GM12878 (cell line): Measurements from ENCODE around the gene C16orf96. TPM values are rescaled to one million over a fixed set of nuclear protein-coding genes. Genes with fewer than 3 reads are reported as not detected.

ENCODE experiments used
- ATAC-seq: fragments of 200-7000 bp; cut with Tn5 transposase; 3 replicates; pipeline ENCODE4 v1.9.1; 2020; ENCODE audit warnings: mild to moderate bottlenecking, moderate library complexity
- BruUV-seq: library from RNA; stranded (reverse); fragments of 400-500 nt; replicated peaks from 2 replicates; lab custom pipeline; 2021; lab: Mats Ljungman, UMichigan
- CTCF ChIA-PET: fragments of 300-600 bp; sonication (Branson Sonifier 250); formaldehyde crosslinking; extraction: SDS; loops from one replicate; lab custom pipeline; 2021; ENCODE audit warnings: inconsistent platforms; lab: Yijun Ruan, JAX
- POLR2A ChIA-PET: fragments of 350-600 bp; formaldehyde crosslinking; extraction: SDS; loops from one replicate; lab custom pipeline; 2021; ENCODE audit warnings: inconsistent platforms; lab: Charles Lee
- RAD21 ChIA-PET: fragments of 300-600 bp; sonication (Branson Sonifier 250); formaldehyde crosslinking; loops from one replicate; lab custom pipeline; 2023; ENCODE audit warnings: antibody characterized with exemption; ENCODE audit not compliant: unreplicated experiment; lab: Charles Lee
- SMC1A ChIA-PET: fragments of 300-600 bp; sonication (Branson Sonifier 250); formaldehyde crosslinking; loops from one replicate; lab custom pipeline; 2023; ENCODE audit not compliant: unreplicated experiment, uncharacterized antibody; lab: Charles Lee
- DNase-seq: peaks from one replicate; pipeline ENCODE4 v3.0.0-alpha.2; 2011; ENCODE audit warnings: low read depth, low spot score
- FAIRE-seq: peaks from 3 replicates; lab custom pipeline; 2011; peaks lifted over from hg19 to GRCh38; lab: Jason Lieb, UNC
- H2AFZ ChIP-seq: 2 replicates; pipeline ENCODE4 v1.6.0; 2011; ENCODE audit warnings: low read depth, low read length, control low read depth; ENCODE audit not compliant: control insufficient read depth
- H3K27ac ChIP-seq: 2 replicates; pipeline ENCODE4 v1.5.1; 2011; ENCODE audit warnings: control low read depth; ENCODE audit not compliant: control insufficient read depth, insufficient read depth
- H3K27me3 ChIP-seq, 2 experiments: replicated peaks in 1 of 2; 2 replicates each; pipeline versions ENCODE4 v1.6.0 to v1.6.1; 2011; ENCODE audit warnings: low read length in 1 of 2; ENCODE audit not compliant: control insufficient read depth in 2 of 2, insufficient read depth in 2 of 2
- H3K36me3 ChIP-seq, 2 experiments: 2 replicates each; pipeline ENCODE4 v1.5.1; 2011; ENCODE audit warnings: low read length in 1 of 2; ENCODE audit not compliant: control insufficient read depth in 2 of 2, insufficient read depth in 2 of 2
- H3K4me1 ChIP-seq: 2 replicates; pipeline ENCODE4 v1.6.1; 2011; ENCODE audit warnings: mild to moderate bottlenecking, low read length, moderate library complexity, mixed read lengths; ENCODE audit not compliant: control insufficient read depth, insufficient read depth
- H3K4me2 ChIP-seq: 2 replicates; pipeline ENCODE4 v1.6.0; 2011; ENCODE audit warnings: control low read depth; ENCODE audit not compliant: control insufficient read depth, insufficient read depth
- H3K4me3 ChIP-seq: fragments of 200-600 bp; sonication (generic); 2 replicates; pipeline ENCODE4 v1.5.1; 2016
- H3K79me2 ChIP-seq: 2 replicates; pipeline ENCODE4 v1.6.0; 2011; ENCODE audit warnings: low read length; ENCODE audit not compliant: control insufficient read depth, insufficient read depth
- H3K9ac ChIP-seq: 2 replicates; pipeline ENCODE4 v1.8.0; 2011; ENCODE audit warnings: low read length, control low read depth, mixed read lengths; ENCODE audit not compliant: control insufficient read depth, insufficient read depth
- H3K9me3 ChIP-seq: replicated peaks from 3 replicates; pipeline ENCODE4 v1.5.1; 2011; ENCODE audit warnings: mild to moderate bottlenecking, low read length; ENCODE audit not compliant: control insufficient read depth, insufficient read depth
- H4K20me1 ChIP-seq: 2 replicates; pipeline ENCODE4 v1.6.0; 2011; ENCODE audit not compliant: control insufficient read depth, insufficient read depth
- BMI1 ChIP-seq: fragments of 450-650 bp; IDR thresholded peaks from 2 replicates; pipeline ENCODE4 v1.6.1; 2016; ENCODE audit warnings: mild to moderate bottlenecking, moderate library complexity, borderline replicate concordance
- CBFB ChIP-seq: IDR thresholded peaks from 2 replicates; pipeline ENCODE4 v1.6.1; 2016; ENCODE audit warnings: antibody characterized with exemption, low read depth
- EZH2 ChIP-seq: IDR thresholded peaks from 2 replicates; pipeline ENCODE4 v1.6.1; 2012; ENCODE audit warnings: low read depth, mild to moderate bottlenecking, control low read depth, inconsistent platforms, low read length, borderline replicate concordance; ENCODE audit not compliant: control insufficient read depth
- FOS ChIP-seq: IDR thresholded peaks from 3 replicates; pipeline ENCODE4 v1.6.1; 2011; ENCODE audit warnings: borderline replicate concordance; ENCODE audit not compliant: insufficient read length; ENCODE audit errors: extremely low read depth
- JUNB ChIP-seq: IDR thresholded peaks from 2 replicates; pipeline ENCODE4 v1.6.1; 2016; ENCODE audit warnings: antibody characterized with exemption, mild to moderate bottlenecking
- MYC ChIP-seq: IDR thresholded peaks from 2 replicates; pipeline ENCODE4 v1.6.1; 2011; ENCODE audit warnings: mild to moderate bottlenecking, low read length, moderate library complexity, inconsistent platforms; ENCODE audit not compliant: insufficient read depth, insufficient replicate concordance, insufficient read length, severe bottlenecking
- NRF1 ChIP-seq: conservative IDR thresholded peaks from 2 replicates; pipeline ENCODE4 v1.6.1; 2011; ENCODE audit warnings: mild to moderate bottlenecking, low read depth, low read length, improper control_type of control experiment
- RAD21 ChIP-seq: IDR thresholded peaks from 2 replicates; pipeline ENCODE4 v1.6.1; 2011; ENCODE audit warnings: mild to moderate bottlenecking, low read depth, low read length, moderate library complexity; ENCODE audit not compliant: insufficient read depth
- RCOR1 ChIP-seq: conservative IDR thresholded peaks from 2 replicates; pipeline ENCODE4 v1.6.1; 2012; ENCODE audit warnings: low read depth, low read length, improper control_type of control experiment
- SP1 ChIP-seq: IDR thresholded peaks from one replicate; pipeline ENCODE4 v1.6.1; 2011; ENCODE audit warnings: low read depth, low read length
- TBL1XR1 ChIP-seq: IDR thresholded peaks from 2 replicates; pipeline ENCODE4 v1.6.1; 2012; ENCODE audit warnings: low read depth, low read length, improper control_type of control experiment
- ZNF274 ChIP-seq: IDR thresholded peaks from one replicate; pipeline ENCODE4 v1.8.0; 2011; ENCODE audit not compliant: insufficient read length, insufficient read depth
- WGBS: methylation state at CpG from one replicate; pipeline ENCODE4 v1.1.6; 2016; ENCODE audit warnings: low lambda C conversion rate; ENCODE audit not compliant: insufficient replicate concordance, insufficient coverage; ENCODE audit errors: missing lambda C conversion rate; 5-methylcytosine and 5-hydroxymethylcytosine counted together
- in situ Hi-C: fragments of 300-500 bp; cut with MboI; formaldehyde crosslinking; loops from 9 replicates; pipeline ENCODE4 v1.14.3; 2018; ENCODE audit warnings: mixed read lengths
- intact Hi-C: fragments of 100-400 bp; cut with micrococcal nuclease; formaldehyde crosslinking; loops from one replicate; pipeline ENCODE4 v1.14.2; 2022; ENCODE audit not compliant: unreplicated experiment
- polyA plus RNA-seq, 11 experiments: library from polyadenylated mRNA; depleted of rRNA in 4 of 11; unstranded in 6 of 11; stranded (reverse) in 5 of 11; fragments of >200 nt; fragmentation: Nextera tagmentation in 4 of 11; fragmentation: Illumina TruSeq in 1 of 11; extraction: Ambion mirVana in 4 of 11; extraction: Trizol in 1 of 11; gene quantifications; 1 replicate in 1 of 11; 2 replicates in 10 of 11; pipeline versions ENCODE4 v1.2.1 to v1.2.3, GENCODE V29; 2011 to 2016; ENCODE audit warnings: inconsistent platforms in 2 of 11, missing spikeins in 2 of 11, low read depth in 1 of 11
- total RNA-seq, 4 experiments: library from RNA; depleted of rRNA in 3 of 4; stranded (reverse); fragments of >200 nt in 3 of 4; fragmentation: Illumina TruSeq in 1 of 4; extraction: Trizol in 1 of 4; gene quantifications; 2 replicates each; pipeline versions ENCODE4 v1.2.1 to v1.2.3, GENCODE V29; 2013 to 2021
- TF ChIP-seq, protein P1 (sequence below): fragments of 450-650 bp; formaldehyde crosslinking; IDR thresholded peaks from 2 replicates; pipeline ENCODE4 v1.4.0; 2020; ENCODE audit warnings: mild to moderate bottlenecking, moderate library complexity
- TF ChIP-seq, protein P2 (sequence below): fragments of 450-650 bp; IDR thresholded peaks from 2 replicates; pipeline ENCODE4 v1.6.1; 2014; ENCODE audit warnings: mild to moderate bottlenecking

The C16orf96 gene
- total and polyA plus RNA-seq, 10 of the 15 experiments (the other 5 are each of a cell fraction or from before 2014, with no cell fraction given), result 0.01 to 0.08 (median 0.01) TPM; not detected in 7

DNA sequence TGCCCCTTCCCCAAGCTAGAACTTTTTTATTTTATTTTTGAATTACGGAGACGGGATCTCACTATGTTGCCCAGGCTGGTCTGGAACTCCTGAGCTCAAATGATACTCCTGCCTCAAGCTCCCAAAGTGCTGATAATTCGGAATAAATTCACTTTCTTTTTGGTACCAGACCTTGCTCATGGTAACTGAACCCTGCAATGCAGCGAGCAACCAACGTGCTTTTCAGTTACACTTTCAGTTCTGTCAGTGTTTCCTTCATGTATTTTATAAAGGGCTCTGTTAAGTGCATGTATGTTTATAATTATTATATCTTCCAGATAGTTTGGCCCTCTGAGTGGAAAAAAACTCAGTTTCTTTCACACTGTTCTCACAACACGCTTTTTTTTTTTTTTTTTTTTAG, 13.9 kb downstream of the C16orf96 start:
- H3K4me1 ChIP-seq, result peaks cover 4% of the 10 kb centered on the region; the same call in 1 of the 2 replicates
- H3K27me3 ChIP-seq, result no peaks in the 10 kb centered on the region; a peak in 1 of 4 replicates
- H3K79me2 ChIP-seq, result no peaks in the 10 kb centered on the region
- DNase-seq (no peak), FAIRE-seq (peak; percentile 7), ATAC-seq (peak; percentile 54)
- peak overlapping the region; percentile 60; the same call in 1 of the 2 replicates for H3K4me2 ChIP-seq
- H3K4me3 ChIP-seq, result no peak overlapping the region
- ChIA-PET POLR2A (no interaction called here), CTCF (interaction anchor here (1.0 kb wide), 1 partner anchor 9 kb away, joined by 3 read pairs; no protein-coding TSS in a partner anchor), RAD21 (no interaction called here), SMC1A (no interaction called here)
- intact Hi-C loops (no loop called here), in situ Hi-C loops (no loop called here)
- no peak overlapping the region for H3K27ac ChIP-seq
- H3K9me3 ChIP-seq, result no peaks in the 10 kb centered on the region
- H4K20me1 ChIP-seq, result no peaks in the 10 kb centered on the region
- TF ChIP-seq EZH2 (no peak), JUNB (no peak), MYC (no peak), NRF1 (no peak), CBFB (no peak), ZNF274 (no peak), RCOR1 (no peak), SP1 (no peak), TBL1XR1 (no peak), BMI1 (no peak), RAD21 (no peak), FOS (no peak)
- TF ChIP-seq, protein P1, sequence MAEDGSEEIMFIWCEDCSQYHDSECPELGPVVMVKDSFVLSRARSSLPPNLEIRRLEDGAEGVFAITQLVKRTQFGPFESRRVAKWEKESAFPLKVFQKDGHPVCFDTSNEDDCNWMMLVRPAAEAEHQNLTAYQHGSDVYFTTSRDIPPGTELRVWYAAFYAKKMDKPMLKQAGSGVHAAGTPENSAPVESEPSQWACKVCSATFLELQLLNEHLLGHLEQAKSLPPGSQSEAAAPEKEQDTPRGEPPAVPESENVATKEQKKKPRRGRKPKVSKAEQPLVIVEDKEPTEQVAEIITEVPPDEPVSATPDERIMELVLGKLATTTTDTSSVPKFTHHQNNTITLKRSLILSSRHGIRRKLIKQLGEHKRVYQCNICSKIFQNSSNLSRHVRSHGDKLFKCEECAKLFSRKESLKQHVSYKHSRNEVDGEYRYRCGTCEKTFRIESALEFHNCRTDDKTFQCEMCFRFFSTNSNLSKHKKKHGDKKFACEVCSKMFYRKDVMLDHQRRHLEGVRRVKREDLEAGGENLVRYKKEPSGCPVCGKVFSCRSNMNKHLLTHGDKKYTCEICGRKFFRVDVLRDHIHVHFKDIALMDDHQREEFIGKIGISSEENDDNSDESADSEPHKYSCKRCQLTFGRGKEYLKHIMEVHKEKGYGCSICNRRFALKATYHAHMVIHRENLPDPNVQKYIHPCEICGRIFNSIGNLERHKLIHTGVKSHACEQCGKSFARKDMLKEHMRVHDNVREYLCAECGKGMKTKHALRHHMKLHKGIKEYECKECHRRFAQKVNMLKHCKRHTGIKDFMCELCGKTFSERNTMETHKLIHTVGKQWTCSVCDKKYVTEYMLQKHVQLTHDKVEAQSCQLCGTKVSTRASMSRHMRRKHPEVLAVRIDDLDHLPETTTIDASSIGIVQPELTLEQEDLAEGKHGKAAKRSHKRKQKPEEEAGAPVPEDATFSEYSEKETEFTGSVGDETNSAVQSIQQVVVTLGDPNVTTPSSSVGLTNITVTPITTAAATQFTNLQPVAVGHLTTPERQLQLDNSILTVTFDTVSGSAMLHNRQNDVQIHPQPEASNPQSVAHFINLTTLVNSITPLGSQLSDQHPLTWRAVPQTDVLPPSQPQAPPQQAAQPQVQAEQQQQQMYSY (CRISPR knock-in tag), result no peak
- TF ChIP-seq, protein P2, sequence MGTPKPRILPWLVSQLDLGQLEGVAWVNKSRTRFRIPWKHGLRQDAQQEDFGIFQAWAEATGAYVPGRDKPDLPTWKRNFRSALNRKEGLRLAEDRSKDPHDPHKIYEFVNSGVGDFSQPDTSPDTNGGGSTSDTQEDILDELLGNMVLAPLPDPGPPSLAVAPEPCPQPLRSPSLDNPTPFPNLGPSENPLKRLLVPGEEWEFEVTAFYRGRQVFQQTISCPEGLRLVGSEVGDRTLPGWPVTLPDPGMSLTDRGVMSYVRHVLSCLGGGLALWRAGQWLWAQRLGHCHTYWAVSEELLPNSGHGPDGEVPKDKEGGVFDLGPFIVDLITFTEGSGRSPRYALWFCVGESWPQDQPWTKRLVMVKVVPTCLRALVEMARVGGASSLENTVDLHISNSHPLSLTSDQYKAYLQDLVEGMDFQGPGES, result no peak
- H3K9ac ChIP-seq, result no peak overlapping the region
- no TSS peak for BruUV-seq
- WGBS, result 35% methylated on average over 6 of the region's 6 CpGs
- no peaks in the 10 kb centered on the region; a peak in 1 of 4 replicates for H3K36me3 ChIP-seq
- peak overlapping the region; percentile 2 for H2AFZ ChIP-seq
